HEK293 (cell line): Measurements from ENCODE around the gene HRK.

Experiments
- CTCF ChIA-PET: fragments of 350-600 bp; formaldehyde crosslinking; extraction: SDS; loops from one replicate; lab custom pipeline; 2021; ENCODE audit warnings: antibody characterized with exemption; lab: Yijun Ruan, JAX
- POLR2A ChIA-PET: fragments of 300-600 bp; formaldehyde crosslinking; extraction: SDS; loops from one replicate; lab custom pipeline; 2020; ENCODE audit warnings: antibody characterized with exemption, inconsistent platforms; lab: Yijun Ruan, JAX
- H3K27ac ChIP-seq: fragments of 200-500 bp; sonication (Bioruptor generic); 2 replicates; pipeline ENCODE4 v1.5.1; 2014; ENCODE audit warnings: low read depth, low read length, control low read depth, inconsistent platforms; ENCODE audit errors: extremely low read depth
- H3K36me3 ChIP-seq, 2 experiments: fragments of 200-500 bp in 1 of 2; sonication (Bioruptor generic) in 1 of 2; 1 replicate in 1 of 2; 2 replicates in 1 of 2; pipeline ENCODE4 v1.5.1; 2014 to 2017; ENCODE audit warnings: inconsistent platforms in 2 of 2, low read length in 2 of 2; ENCODE audit not compliant: control insufficient read depth in 2 of 2, insufficient read depth in 1 of 2
- H3K4me1 ChIP-seq: fragments of 200-500 bp; sonication (Bioruptor generic); 2 replicates; pipeline ENCODE4 v1.5.1; 2014; ENCODE audit warnings: mild to moderate bottlenecking, low read length, inconsistent platforms; ENCODE audit not compliant: control insufficient read depth, insufficient read depth
- H3K4me3 ChIP-seq: 2 replicates; pipeline ENCODE4 v1.5.1; 2011; ENCODE audit warnings: low read depth, mild to moderate bottlenecking, control low read depth, low read length, moderate library complexity
- H3K9me3 ChIP-seq: fragments of 200-500 bp; sonication (Bioruptor generic); 2 replicates; pipeline ENCODE4 v1.5.1; 2014; ENCODE audit warnings: low read depth, low read length, inconsistent platforms; ENCODE audit not compliant: control insufficient read depth, insufficient read depth
- GLIS1 ChIP-seq: fragments of 450-650 bp; formaldehyde crosslinking; IDR thresholded peaks from 2 replicates; pipeline ENCODE4 v1.5.1; 2016; ENCODE audit warnings: missing biosample characterization, missing genetic modification characterization
- HOXA7 ChIP-seq: sonication (generic); formaldehyde crosslinking; IDR thresholded peaks from 2 replicates; pipeline ENCODE4 v1.8.1; 2022; ENCODE audit warnings: missing genetic modification reagents, borderline replicate concordance
- KLF1 ChIP-seq: fragments of 450-650 bp; formaldehyde crosslinking; IDR thresholded peaks from 2 replicates; pipeline ENCODE4 v1.5.1; 2016; ENCODE audit warnings: missing biosample characterization, missing genetic modification characterization
- MZF1 ChIP-seq: fragments of 450-650 bp; formaldehyde crosslinking; IDR thresholded peaks from 2 replicates; pipeline ENCODE4 v1.5.1; 2017; ENCODE audit warnings: missing biosample characterization, missing genetic modification characterization, borderline replicate concordance
- OSR2 ChIP-seq: fragments of 450-650 bp; formaldehyde crosslinking; IDR thresholded peaks from 2 replicates; pipeline ENCODE4 v1.5.1; 2016; ENCODE audit warnings: missing biosample characterization, missing genetic modification characterization
- OVOL3 ChIP-seq: fragments of 450-650 bp; formaldehyde crosslinking; IDR thresholded peaks from 2 replicates; pipeline ENCODE4 v1.5.1; 2016; ENCODE audit warnings: missing biosample characterization, missing genetic modification characterization
- ZBTB20 ChIP-seq: fragments of 450-650 bp; formaldehyde crosslinking; IDR thresholded peaks from 2 replicates; pipeline ENCODE4 v1.5.1; 2016; ENCODE audit warnings: missing biosample characterization, missing genetic modification characterization
- ZBTB48 ChIP-seq: fragments of 450-650 bp; formaldehyde crosslinking; IDR thresholded peaks from 2 replicates; pipeline ENCODE4 v1.5.1; 2016; ENCODE audit warnings: missing biosample characterization, missing genetic modification characterization
- ZBTB8A ChIP-seq: fragments of 450-650 bp; formaldehyde crosslinking; IDR thresholded peaks from 2 replicates; pipeline ENCODE4 v1.5.1; 2016; ENCODE audit warnings: missing biosample characterization, missing genetic modification characterization
- ZFHX2 ChIP-seq: fragments of 450-650 bp; formaldehyde crosslinking; conservative IDR thresholded peaks from 2 replicates; pipeline ENCODE4 v1.5.1; 2016; ENCODE audit warnings: missing biosample characterization, missing genetic modification characterization
- ZNF133 ChIP-seq: fragments of 450-650 bp; formaldehyde crosslinking; IDR thresholded peaks from 2 replicates; pipeline ENCODE4 v1.5.1; 2016; ENCODE audit warnings: missing biosample characterization, missing genetic modification characterization
- ZNF16 ChIP-seq: fragments of 450-650 bp; formaldehyde crosslinking; IDR thresholded peaks from 2 replicates; pipeline ENCODE4 v1.5.1; 2016; ENCODE audit warnings: low read depth, missing biosample characterization, missing genetic modification characterization
- ZNF2 ChIP-seq: fragments of 450-650 bp; formaldehyde crosslinking; IDR thresholded peaks from 2 replicates; pipeline ENCODE4 v1.5.1; 2016; ENCODE audit warnings: missing biosample characterization, missing genetic modification characterization
- ZNF423 ChIP-seq: fragments of 450-650 bp; formaldehyde crosslinking; IDR thresholded peaks from 2 replicates; pipeline ENCODE4 v1.5.1; 2016; ENCODE audit warnings: missing biosample characterization, missing genetic modification characterization
- ZNF501 ChIP-seq: fragments of 450-650 bp; formaldehyde crosslinking; IDR thresholded peaks from 2 replicates; pipeline ENCODE4 v1.5.1; 2016; ENCODE audit warnings: missing biosample characterization, missing genetic modification characterization
- ZNF530 ChIP-seq: fragments of 450-650 bp; formaldehyde crosslinking; IDR thresholded peaks from 2 replicates; pipeline ENCODE4 v1.5.1; 2016; ENCODE audit warnings: low read depth, missing biosample characterization, missing genetic modification characterization
- ZNF654 ChIP-seq: fragments of 450-650 bp; formaldehyde crosslinking; IDR thresholded peaks from 2 replicates; pipeline ENCODE4 v1.5.1; 2016; ENCODE audit warnings: low read depth, missing biosample characterization, missing genetic modification characterization
- ZNF707 ChIP-seq: fragments of 450-650 bp; formaldehyde crosslinking; IDR thresholded peaks from 2 replicates; pipeline ENCODE4 v1.5.1; 2016; ENCODE audit warnings: missing biosample characterization, missing genetic modification characterization
- ZNF792 ChIP-seq: fragments of 450-650 bp; formaldehyde crosslinking; IDR thresholded peaks from 2 replicates; pipeline ENCODE4 v1.5.1; 2016; ENCODE audit warnings: missing biosample characterization, missing genetic modification characterization
- ZNF837 ChIP-seq: fragments of 450-650 bp; formaldehyde crosslinking; IDR thresholded peaks from 2 replicates; pipeline ENCODE4 v1.5.1; 2016; ENCODE audit warnings: missing biosample characterization, missing genetic modification characterization
- TF ChIP-seq, protein P1 (sequence below): fragments of 450-650 bp; formaldehyde crosslinking; IDR thresholded peaks from 2 replicates; pipeline ENCODE4 v1.5.0; 2017; ENCODE audit warnings: missing biosample characterization, missing genetic modification characterization, borderline replicate concordance
- TF ChIP-seq, protein P2 (sequence below): IDR thresholded peaks from 2 replicates; pipeline ENCODE4 v1.6.1; 2011; ENCODE audit warnings: mild to moderate bottlenecking, low read depth, low read length, borderline replicate concordance
- TF ChIP-seq, protein P3 (sequence below): fragments of 450-650 bp; formaldehyde crosslinking; IDR thresholded peaks from 2 replicates; pipeline ENCODE4 v1.5.1; 2017; ENCODE audit warnings: missing biosample characterization, missing genetic modification characterization
- TF ChIP-seq, protein P4 (sequence below): fragments of 450-650 bp; formaldehyde crosslinking; IDR thresholded peaks from 2 replicates; pipeline ENCODE4 v1.5.1; 2016; ENCODE audit warnings: missing biosample characterization, missing genetic modification characterization

HRK gene

DNA sequence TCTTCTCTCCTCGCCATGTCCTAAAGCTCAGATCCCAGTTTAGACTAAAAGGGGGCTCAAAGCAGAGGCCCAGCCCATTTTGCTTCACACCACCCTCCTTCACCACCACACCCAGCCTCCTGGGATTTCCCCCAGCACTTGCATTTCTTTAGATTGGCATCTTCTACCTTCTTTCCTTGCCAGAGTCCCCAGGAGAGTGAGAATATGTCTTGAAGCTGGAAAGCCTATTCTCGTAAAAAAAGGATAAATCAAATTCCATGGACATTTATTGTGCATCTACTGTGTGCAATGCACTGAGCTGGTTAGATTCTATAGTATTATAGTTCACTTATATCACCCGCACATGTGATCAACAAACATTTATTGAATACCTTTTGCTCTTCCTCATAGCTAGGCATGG is 39.7 kb upstream of the HRK start (continued):
- TF ChIP-seq, protein P1, sequence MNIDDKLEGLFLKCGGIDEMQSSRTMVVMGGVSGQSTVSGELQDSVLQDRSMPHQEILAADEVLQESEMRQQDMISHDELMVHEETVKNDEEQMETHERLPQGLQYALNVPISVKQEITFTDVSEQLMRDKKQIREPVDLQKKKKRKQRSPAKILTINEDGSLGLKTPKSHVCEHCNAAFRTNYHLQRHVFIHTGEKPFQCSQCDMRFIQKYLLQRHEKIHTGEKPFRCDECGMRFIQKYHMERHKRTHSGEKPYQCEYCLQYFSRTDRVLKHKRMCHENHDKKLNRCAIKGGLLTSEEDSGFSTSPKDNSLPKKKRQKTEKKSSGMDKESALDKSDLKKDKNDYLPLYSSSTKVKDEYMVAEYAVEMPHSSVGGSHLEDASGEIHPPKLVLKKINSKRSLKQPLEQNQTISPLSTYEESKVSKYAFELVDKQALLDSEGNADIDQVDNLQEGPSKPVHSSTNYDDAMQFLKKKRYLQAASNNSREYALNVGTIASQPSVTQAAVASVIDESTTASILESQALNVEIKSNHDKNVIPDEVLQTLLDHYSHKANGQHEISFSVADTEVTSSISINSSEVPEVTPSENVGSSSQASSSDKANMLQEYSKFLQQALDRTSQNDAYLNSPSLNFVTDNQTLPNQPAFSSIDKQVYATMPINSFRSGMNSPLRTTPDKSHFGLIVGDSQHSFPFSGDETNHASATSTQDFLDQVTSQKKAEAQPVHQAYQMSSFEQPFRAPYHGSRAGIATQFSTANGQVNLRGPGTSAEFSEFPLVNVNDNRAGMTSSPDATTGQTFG, result no peak
- TF ChIP-seq ZNF2 (tag by site-specific recombination), result no peak
- TF ChIP-seq ZNF792 (tag by site-specific recombination), result 0 out of 2 replicates have a peak, but pooled peaks have one; percentile 27
- peak; percentile 54; the same call in 1 of the 2 replicates for TF ChIP-seq GLIS1 (tag by site-specific recombination)
- no peak for TF ChIP-seq HOXA7 (CRISPR knock-in tag)
- TF ChIP-seq, protein P2, sequence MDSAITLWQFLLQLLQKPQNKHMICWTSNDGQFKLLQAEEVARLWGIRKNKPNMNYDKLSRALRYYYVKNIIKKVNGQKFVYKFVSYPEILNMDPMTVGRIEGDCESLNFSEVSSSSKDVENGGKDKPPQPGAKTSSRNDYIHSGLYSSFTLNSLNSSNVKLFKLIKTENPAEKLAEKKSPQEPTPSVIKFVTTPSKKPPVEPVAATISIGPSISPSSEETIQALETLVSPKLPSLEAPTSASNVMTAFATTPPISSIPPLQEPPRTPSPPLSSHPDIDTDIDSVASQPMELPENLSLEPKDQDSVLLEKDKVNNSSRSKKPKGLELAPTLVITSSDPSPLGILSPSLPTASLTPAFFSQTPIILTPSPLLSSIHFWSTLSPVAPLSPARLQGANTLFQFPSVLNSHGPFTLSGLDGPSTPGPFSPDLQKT, result no peak
- TF ChIP-seq MZF1 (tag by site-specific recombination), result peak; percentile 17; the same call in 1 of the 2 replicates
- no peak for TF ChIP-seq ZNF501 (tag by site-specific recombination)
- TF ChIP-seq KLF1 (tag by site-specific recombination), result peak; percentile 73
- peak; percentile 49 for TF ChIP-seq ZNF423 (tag by site-specific recombination)
- TF ChIP-seq, all 188 proteins: peak for 13

DNA sequence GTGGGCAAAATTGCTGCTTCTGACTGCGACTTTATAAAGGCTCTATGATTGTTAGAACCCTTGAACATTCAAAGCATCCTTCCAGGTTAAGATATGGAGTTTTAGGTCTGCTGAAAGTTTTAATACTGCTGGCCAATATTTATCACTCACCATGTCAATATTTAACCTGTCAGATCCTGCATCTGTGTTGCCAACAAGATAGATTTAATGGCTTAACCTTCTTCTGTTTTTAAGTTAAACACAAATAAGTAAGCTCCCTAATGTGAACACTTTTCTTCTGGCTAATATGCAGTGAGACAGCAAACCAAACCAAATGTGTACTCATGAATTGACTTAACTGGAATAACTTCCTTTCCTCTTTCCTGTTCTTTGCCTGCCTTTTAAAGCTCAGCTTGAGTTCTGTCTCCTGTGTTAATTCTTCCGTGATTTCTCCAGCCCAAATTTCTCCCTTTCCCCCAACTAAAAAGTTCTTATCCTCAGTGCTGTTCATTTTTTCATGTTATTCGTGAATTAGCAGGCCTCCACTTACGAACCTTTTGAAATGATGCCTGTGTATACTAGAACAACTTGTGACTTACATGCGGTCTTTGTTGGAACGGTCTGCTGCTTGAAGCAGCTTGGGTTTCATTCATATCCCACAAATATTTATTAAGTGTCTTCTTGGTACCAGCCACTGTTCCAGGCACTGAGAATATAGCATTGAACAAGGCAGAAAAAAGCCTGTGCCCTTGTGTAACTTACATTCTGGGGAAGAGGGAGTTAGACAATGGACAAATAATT is 38.7 kb upstream of the HRK start:
- Histone ChIP-seq H3K27ac (no peak overlapping the region; the same call in 1 of the 2 replicates), H3K36me3 (no peaks in the 10 kb centered on the region), H3K4me3 (no peak overlapping the region), H3K9me3 (no peaks in the 10 kb centered on the region), H3K4me1 (peaks cover 29% of the 10 kb centered on the region)
- ChIA-PET CTCF (interaction anchor here (0.7 kb wide), 1 partner anchor 66 kb away, joined by 6 read pairs; no protein-coding TSS in a partner anchor), POLR2A (no interaction called here)
- TF ChIP-seq ZBTB20 (tag by site-specific recombination) (no peak), ZBTB48 (tag by site-specific recombination) (0 out of 2 replicates have a peak, but pooled peaks have one; percentile 0), ZNF654 (tag by site-specific recombination) (no peak), ZFHX2 (tag by site-specific recombination) (no peak)
- TF ChIP-seq, protein P3, sequence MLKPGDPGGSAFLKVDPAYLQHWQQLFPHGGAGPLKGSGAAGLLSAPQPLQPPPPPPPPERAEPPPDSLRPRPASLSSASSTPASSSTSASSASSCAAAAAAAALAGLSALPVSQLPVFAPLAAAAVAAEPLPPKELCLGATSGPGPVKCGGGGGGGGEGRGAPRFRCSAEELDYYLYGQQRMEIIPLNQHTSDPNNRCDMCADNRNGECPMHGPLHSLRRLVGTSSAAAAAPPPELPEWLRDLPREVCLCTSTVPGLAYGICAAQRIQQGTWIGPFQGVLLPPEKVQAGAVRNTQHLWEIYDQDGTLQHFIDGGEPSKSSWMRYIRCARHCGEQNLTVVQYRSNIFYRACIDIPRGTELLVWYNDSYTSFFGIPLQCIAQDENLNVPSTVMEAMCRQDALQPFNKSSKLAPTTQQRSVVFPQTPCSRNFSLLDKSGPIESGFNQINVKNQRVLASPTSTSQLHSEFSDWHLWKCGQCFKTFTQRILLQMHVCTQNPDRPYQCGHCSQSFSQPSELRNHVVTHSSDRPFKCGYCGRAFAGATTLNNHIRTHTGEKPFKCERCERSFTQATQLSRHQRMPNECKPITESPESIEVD (tag by site-specific recombination), result peak; percentile 57

DNA sequence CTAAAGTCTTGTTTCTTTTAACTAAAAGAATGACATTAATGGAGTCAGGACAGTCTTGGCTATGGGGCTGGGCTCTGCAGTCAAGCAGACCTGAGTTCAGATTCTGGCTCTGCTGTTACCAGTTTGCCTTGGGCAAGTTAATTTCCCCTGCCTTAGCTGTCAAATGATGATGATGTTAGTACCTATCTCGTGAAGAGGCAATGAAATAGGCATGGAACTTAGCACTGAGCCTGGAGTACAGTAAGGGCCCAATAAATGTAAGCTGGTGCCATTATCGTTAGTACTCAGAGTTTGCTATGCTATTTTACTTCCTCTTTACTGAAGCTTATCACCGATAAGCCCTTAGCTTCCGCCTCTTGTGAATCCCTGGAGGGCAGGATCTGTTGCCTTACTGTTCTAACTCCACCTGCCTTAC is 38.0 kb upstream of the HRK start:
- no peaks in the 10 kb centered on the region for H3K9me3 ChIP-seq
- ChIA-PET POLR2A (no interaction called here), CTCF (no interaction called here)
- H3K27ac ChIP-seq, result no peak overlapping the region
- TF ChIP-seq ZNF16, result no peak
- peak; percentile 98 for TF ChIP-seq OSR2 (tag by site-specific recombination)
- no peak for TF ChIP-seq ZNF530 (tag by site-specific recombination)
- TF ChIP-seq ZNF707 (tag by site-specific recombination), result no peak
- TF ChIP-seq OVOL3 (tag by site-specific recombination), result 0 out of 2 replicates have a peak, but pooled peaks have one; percentile 9
- peak; percentile 33; the same call in 1 of the 2 replicates for TF ChIP-seq ZBTB48 (tag by site-specific recombination)
- TF ChIP-seq, protein P4, sequence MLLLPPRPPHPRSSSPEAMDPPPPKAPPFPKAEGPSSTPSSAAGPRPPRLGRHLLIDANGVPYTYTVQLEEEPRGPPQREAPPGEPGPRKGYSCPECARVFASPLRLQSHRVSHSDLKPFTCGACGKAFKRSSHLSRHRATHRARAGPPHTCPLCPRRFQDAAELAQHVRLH (tag by site-specific recombination), result 0 out of 2 replicates have a peak, but pooled peaks have one; percentile 37
- TF ChIP-seq ZBTB8A (tag by site-specific recombination), result peak; percentile 29; the same call in 1 of the 2 replicates
- peak; percentile 47; the same call in 1 of the 2 replicates for TF ChIP-seq ZNF133 (tag by site-specific recombination)
- TF ChIP-seq ZNF837 (tag by site-specific recombination), result no peak
- no peak overlapping the region for H3K4me3 ChIP-seq
- peaks cover 26% of the 10 kb centered on the region for H3K4me1 ChIP-seq
- no peaks in the 10 kb centered on the region for H3K36me3 ChIP-seq
